Keratinocyte (primary cell): Measurements from ENCODE around the gene SULF2. TPM values are rescaled to one million over a fixed set of nuclear protein-coding genes. Genes with fewer than 3 reads are reported as not detected.

Experiments used
- DNase-seq: peaks from one replicate; pipeline ENCODE4 v3.0.0-alpha.2; 2011; ENCODE audit warnings: low read depth, missing footprints, low spot score
- FAIRE-seq: peaks from 2 replicates; lab custom pipeline; 2011; peaks lifted over from hg19 to GRCh38; lab: Jason Lieb, UNC
- H2AFZ ChIP-seq: 2 replicates; pipeline ENCODE4 v1.6.0; 2012; ENCODE audit warnings: low read length, control low read depth, inconsistent platforms; ENCODE audit not compliant: control insufficient read depth
- H3K27ac ChIP-seq: 2 replicates; pipeline ENCODE4 v1.5.1; 2011; ENCODE audit warnings: low read length; ENCODE audit not compliant: control insufficient read depth, insufficient read depth
- H3K27me3 ChIP-seq: 3 replicates; pipeline ENCODE4 v1.6.0; 2011; ENCODE audit warnings: low read length; ENCODE audit not compliant: control insufficient read depth, insufficient read depth; ENCODE audit errors: extremely low read depth
- H3K36me3 ChIP-seq, 2 experiments: 2 replicates in 1 of 2; 3 replicates in 1 of 2; pipeline ENCODE4 v1.5.1; 2011; ENCODE audit warnings: low read length in 2 of 2, mild to moderate bottlenecking in 1 of 2; ENCODE audit not compliant: control insufficient read depth in 2 of 2, insufficient read depth in 2 of 2; ENCODE audit errors: extremely low read depth in 1 of 2
- H3K4me1 ChIP-seq: 3 replicates; pipeline ENCODE4 v1.5.1; 2011; ENCODE audit warnings: low read length; ENCODE audit not compliant: control insufficient read depth, insufficient read depth; ENCODE audit errors: extremely low read depth
- H3K4me2 ChIP-seq: 3 replicates; pipeline ENCODE4 v1.6.0; 2011; ENCODE audit warnings: low read depth, low read length; ENCODE audit not compliant: control insufficient read depth, insufficient read depth; ENCODE audit errors: extremely low read depth
- H3K4me3 ChIP-seq, 3 experiments: fragments of 200-600 bp in 1 of 3; sonication (generic) in 1 of 3; 2 replicates in 2 of 3; 3 replicates in 1 of 3; pipeline ENCODE4 v1.5.1; 2011 to 2016; ENCODE audit warnings: low read length in 3 of 3, mild to moderate bottlenecking in 3 of 3, control low read depth in 2 of 3, inconsistent platforms in 1 of 3, low read depth in 1 of 3, mixed read lengths in 1 of 3, mixed run types in 1 of 3, moderate library complexity in 1 of 3; ENCODE audit not compliant: control insufficient read depth in 2 of 3, insufficient read depth in 2 of 3; ENCODE audit errors: extremely low read depth in 1 of 3
- H3K79me2 ChIP-seq: 2 replicates; pipeline ENCODE4 v1.6.0; 2012; ENCODE audit warnings: low read length; ENCODE audit not compliant: control insufficient read depth, insufficient read depth
- H3K9ac ChIP-seq: 3 replicates; pipeline ENCODE4 v1.6.0; 2011; ENCODE audit warnings: low read length; ENCODE audit not compliant: control insufficient read depth, insufficient read depth; ENCODE audit errors: extremely low read depth
- H3K9me1 ChIP-seq: 3 replicates; pipeline ENCODE4 v1.6.0; 2011; ENCODE audit warnings: low read length; ENCODE audit not compliant: control insufficient read depth, insufficient read depth; ENCODE audit errors: extremely low read depth
- H3K9me3 ChIP-seq: 2 replicates; pipeline ENCODE4 v1.5.1; 2012; ENCODE audit warnings: low read depth, low read length; ENCODE audit not compliant: control insufficient read depth
- H4K20me1 ChIP-seq: 3 replicates; pipeline ENCODE4 v1.6.0; 2011; ENCODE audit warnings: low read length; ENCODE audit not compliant: control insufficient read depth, insufficient read depth; ENCODE audit errors: extremely low read depth
- CTCF ChIP-seq, 3 experiments: IDR thresholded peaks in 1 of 3; conservative IDR thresholded peaks in 1 of 3; optimal IDR thresholded peaks in 1 of 3; 2 replicates in 2 of 3; 3 replicates in 1 of 3; pipeline versions ENCODE3 to v1.5.1; 2011; ENCODE audit warnings: low read length in 3 of 3, mild to moderate bottlenecking in 3 of 3, moderate library complexity in 2 of 3, control low read depth in 1 of 3, inconsistent platforms in 1 of 3; ENCODE audit not compliant: insufficient read depth in 2 of 3; ENCODE audit errors: extremely low read depth in 1 of 3
- EZH2 ChIP-seq: IDR thresholded peaks from one replicate; pipeline ENCODE4 v1.6.1; 2012; ENCODE audit warnings: inconsistent platforms, mild to moderate bottlenecking, low read length, moderate library complexity
- dilution Hi-C: fragments of 300-500 bp; cut with MboI; formaldehyde crosslinking; loops from one replicate; pipeline ENCODE4 v1.7.0; 2020; ENCODE audit warnings: low sequenced_read_pairs; ENCODE audit not compliant: extremely low pct_ligation_motif_present
- polyA plus RNA-seq, 5 experiments: library from polyadenylated mRNA; depleted of rRNA in 3 of 5; stranded (reverse) in 3 of 5; stranded (forward) in 1 of 5; unstranded in 1 of 5; fragments of >200 nt; gene quantifications; 1 replicate in 1 of 5; 2 replicates in 3 of 5; 3 replicates in 1 of 5; pipeline versions ENCODE4 v1.2.1 to v1.2.3, GENCODE V29; 2011 to 2012; ENCODE audit warnings: missing spikeins in 2 of 5, low read depth in 1 of 5, low replicate concordance in 1 of 5

The SULF2 gene
- polyA plus RNA-seq, 1 donor (not counting 4 experiments of a cell fraction or from before 2014, with no cell fraction given) = 64.4 TPM

- no peaks in the 10 kb centered on the region for H3K27me3 ChIP-seq
These were observed 48.6 kb downstream of the SULF2 start for GRCh38 chr20:47736570-47737152.

GRCh38 chr20:47735412-47736400, 49.6 kb downstream of the SULF2 start:
- no peak for DNase-seq
- Histone ChIP-seq H3K9me3 (no peaks in the 10 kb centered on the region), H4K20me1 (peaks cover 1% of the 10 kb centered on the region), H3K79me2 (peaks cover 27% of the 10 kb centered on the region), H3K27me3 (no peaks in the 10 kb centered on the region), H3K4me3 (no peak overlapping the region), H2AFZ (no peak overlapping the region), H3K4me2 (no peak overlapping the region), H3K27ac (no peak overlapping the region), H3K9me1 (no peaks in the 10 kb centered on the region), H3K4me1 (no peaks in the 10 kb centered on the region), H3K9ac (no peak overlapping the region), H3K36me3 (peaks cover 5 to 24% of the 10 kb centered on the region in 2 experiments)
- FAIRE-seq = no peak
- dilution Hi-C loops = no loop called here
- TF ChIP-seq EZH2 (no peak), CTCF (optimal IDR thresholded peaks at IDR 0.05 in 1 of 3, IDR thresholded peaks at IDR 0.05 in 1 of 3, conservative IDR thresholded peaks at IDR 0.05 in 1 of 3; ENCODE audit: extremely low read depth in 1 of 3, insufficient read depth in 2 of 3, low read length in 3 of 3) (no peak)

More at GRCh38 chr20:47736570-47737152, 48.6 kb downstream of the SULF2 start:
- Histone ChIP-seq H3K4me3 (no peak overlapping the region), H3K79me2 (peaks cover 36% of the 10 kb centered on the region), H3K36me3 (peaks cover 11 to 24% of the 10 kb centered on the region in 2 experiments), H2AFZ (no peak overlapping the region), H3K4me2 (no peak overlapping the region), H3K9ac (no peak overlapping the region), H4K20me1 (peaks cover 3% of the 10 kb centered on the region), H3K27ac (no peak overlapping the region), H3K9me1 (no peaks in the 10 kb centered on the region), H3K9me3 (no peaks in the 10 kb centered on the region), H3K4me1 (no peaks in the 10 kb centered on the region)
- FAIRE-seq (no peak), DNase-seq (no peak)
- dilution Hi-C loops = no loop called here
- no peak for TF ChIP-seq CTCF (optimal IDR thresholded peaks at IDR 0.05 in 1 of 3, IDR thresholded peaks at IDR 0.05 in 1 of 3, conservative IDR thresholded peaks at IDR 0.05 in 1 of 3; ENCODE audit: extremely low read depth in 1 of 3, insufficient read depth in 2 of 3, low read length in 3 of 3)
- no peak for TF ChIP-seq EZH2
